ENCODE data around the gene DGKI. TPM values are rescaled to one million over a fixed set of nuclear protein-coding genes. Genes with fewer than 3 reads are reported as not detected.

DGKI gene
- total and polyA plus RNA-seq, 2 of the 4 experiments (the other 2 are of a cell fraction): 3.9 to 15.8 TPM

- Histone ChIP-seq H2BK5ac (ENCODE audit: low read depth, low read length, poor library complexity, severe bottlenecking) (no peak overlapping the region), H4K20me1 (ENCODE audit: insufficient read depth, low read length) (no peaks in the 10 kb centered on the region), H3K4me3 (ENCODE audit: insufficient read depth, low read depth, low read length) (no peak overlapping the region), H3K9me3 (ENCODE audit: control insufficient read depth, insufficient read depth, low read length) (no peaks in the 10 kb centered on the region), H2AFZ (replicated peaks; ENCODE audit: low read length, poor library complexity) (peak overlapping the region; percentile 51), H2AK5ac (ENCODE audit: low read depth, low read length) (no peak overlapping the region), H4K91ac (ENCODE audit: insufficient read depth, low read depth, low read length) (no peak overlapping the region), H3K36me3 (ENCODE audit: control insufficient read depth, insufficient read depth, low read length) (no peaks in the 10 kb centered on the region), H4K8ac (ENCODE audit: low read depth in 2 of 2, low read length in 2 of 2) (no peak overlapping the region), H3K27me3 (ENCODE audit: control insufficient read depth, insufficient read depth, low read length) (no peaks in the 10 kb centered on the region), H3K23ac (ENCODE audit: low read depth, low read length) (no peak overlapping the region), H3K4ac (ENCODE audit: low read depth, low read length) (no peak overlapping the region; the same call in 1 of the 2 replicates), H3K14ac (replicated peaks; ENCODE audit: low read depth, low read length) (no peak overlapping the region), H2BK120ac (ENCODE audit: low read depth, low read length) (no peak overlapping the region), H4K5ac (ENCODE audit: low read depth, low read length) (no peak overlapping the region), H3K18ac (ENCODE audit: low read depth, low read length) (no peak overlapping the region), H3K4me2 (ENCODE audit: low read depth, low read length) (no peak overlapping the region), H3K9me1 (ENCODE audit: insufficient read depth, low read length) (no peaks in the 10 kb centered on the region), H2BK15ac (ENCODE audit: low read depth, low read length) (no peak overlapping the region), H3K79me1 (ENCODE audit: low read depth in 1 of 2, low read length in 2 of 2) (no peaks in the 10 kb centered on the region), H2AK9ac (replicated peaks; ENCODE audit: low read depth, low read length, poor library complexity) (no peak overlapping the region), H3K4me1 (ENCODE audit: control insufficient read depth, insufficient read depth, low read length) (no peaks in the 10 kb centered on the region; the same call in 1 of the 2 replicates), H3K27ac (ENCODE audit: insufficient read depth, low read length) (no peak overlapping the region), H3K9ac (ENCODE audit: low read depth, low read length) (no peak overlapping the region), H2BK20ac (ENCODE audit: low read depth, low read length) (no peak overlapping the region), H3K56ac (ENCODE audit: extremely low read depth, insufficient read depth, low read length) (no peak overlapping the region)
- WGBS, 2 experiments (ENCODE audit: extremely low coverage in 2 of 2, insufficient read length in 1 of 2): 80% methylated on average over 1 of the region's 7 CpGs; no CpG with 5 or more reads in 1 of the 2 experiments
- in situ Hi-C loops (cut with MboI; ENCODE audit: low sequenced_read_pairs) (no loop called here), dilution Hi-C loops (cut with HindIII; ENCODE audit: low sequenced_read_pairs, unreplicated experiment) (no loop called here), intact Hi-C loops (cut with micrococcal nuclease) (no loop called here)
- DNase-seq (peak; percentile 63), ATAC-seq (ENCODE audit: low read depth) (no peak; the same call in 1 of the 2 replicates)
- ChIA-PET CTCF (interaction anchor here (0.7 kb wide), 1 partner anchor 27 kb away, joined by 3 read pairs; no protein-coding TSS in a partner anchor), POLR2A (ENCODE audit: unreplicated experiment) (no interaction called here)
- TF ChIP-seq POLR2A (IDR thresholded peaks at IDR 0.05; ENCODE audit: low read depth, low read length): no peak
- peak; percentile 26; the same call in 1 of the 2 replicates for TF ChIP-seq FOS (IDR thresholded peaks at IDR 0.05; ENCODE audit: low read depth, low read length)
- no peak for TF ChIP-seq NFE2L2 (IDR thresholded peaks at IDR 0.05; ENCODE audit: low read depth, low read length)
- TF ChIP-seq USF2 (IDR thresholded peaks at IDR 0.05; ENCODE audit: low read depth, low read length): no peak
- TF ChIP-seq MAFK (IDR thresholded peaks at IDR 0.05; ENCODE audit: low read depth, low read length): no peak
- no peak for TF ChIP-seq MXI1 (IDR thresholded peaks at IDR 0.05; ENCODE audit: borderline replicate concordance, low read depth, low read length)
- BruUV-seq (replicated peaks): no TSS peak
Measured at GRCh38 chr7:137717811-137718271, 128.9 kb downstream of the DGKI start.
